HCT116 (cell line): ENCODE measurements around the gene SAC3D1. TPM values are rescaled to one million over a fixed set of nuclear protein-coding genes. Genes with fewer than 3 reads are reported as not detected.
A peak's percentile ranks its signal among the peaks of the same experiment; 100 is the strongest.

Experiments used
- ATAC-seq: fragments of 200-7000 bp; cut with Tn5 transposase; 2 replicates; pipeline ENCODE4 v1.9.1; 2020; ENCODE audit warnings: mild to moderate bottlenecking, moderate library complexity
- BruUV-seq: library from RNA; stranded (reverse); fragments of 400-500 nt; replicated peaks from 2 replicates; lab custom pipeline; 2021; lab: Mats Ljungman, UMichigan
- CTCF ChIA-PET: fragments of 300-600 bp; sonication (Branson Sonifier 250); formaldehyde crosslinking; loops from one replicate; lab custom pipeline; 2021; ENCODE audit warnings: antibody characterized with exemption; lab: Charles Lee
- POLR2A ChIA-PET: fragments of 300-600, 350-600 bp; sonication (Branson Sonifier 250); formaldehyde crosslinking; loops from one replicate; lab custom pipeline; 2021; ENCODE audit warnings: antibody characterized with exemption; lab: Charles Lee
- RAD21 ChIA-PET, 2 experiments: fragments of 300-600 bp; sonication (Branson Sonifier 250); formaldehyde crosslinking; loops; one replicate each; lab custom pipeline; 2023; ENCODE audit warnings: low total read pairs in 2 of 2; ENCODE audit not compliant: uncharacterized antibody in 2 of 2, unreplicated experiment in 2 of 2, low non-redundant PET in 1 of 2; lab: Charles Lee
- DNase-seq: peaks from one replicate; pipeline ENCODE4 v3.0.0-alpha.2; 2010; ENCODE audit warnings: low read depth, low spot score
- H2AFZ ChIP-seq: fragments of 200-600 bp; shearing (Covaris generic), sonication (generic); 2 replicates; pipeline ENCODE4 v1.6.1; 2017; ENCODE audit warnings: low read depth, mixed run types, mixed read lengths, antibody characterized with exemption, low read length; ENCODE audit not compliant: poor library complexity, severe bottlenecking
- H3K27ac ChIP-seq: 2 replicates; pipeline ENCODE4 v1.5.1; 2012; ENCODE audit warnings: low read depth, low read length
- H3K27me3 ChIP-seq: fragments of 200-600 bp; sonication (generic); 2 replicates; pipeline ENCODE4 v1.6.1; 2016; ENCODE audit warnings: mixed run types, low read length, mixed read lengths; ENCODE audit not compliant: insufficient read depth
- H3K36me3 ChIP-seq, 2 experiments: fragments of 200-500 bp in 1 of 2; fragments of 200-600 bp in 1 of 2; sonication (Bioruptor generic) in 1 of 2; sonication (generic) in 1 of 2; 2 replicates each; pipeline versions ENCODE4 v1.5.1 to v1.6.1; 2014 to 2016; ENCODE audit warnings: low read length in 2 of 2, inconsistent platforms in 1 of 2, mixed read lengths in 1 of 2, mixed run types in 1 of 2; ENCODE audit not compliant: insufficient read depth in 2 of 2, control insufficient read depth in 1 of 2
- H3K4me1 ChIP-seq, 2 experiments: fragments of 200-600 bp in 1 of 2; sonication (generic) in 1 of 2; 2 replicates each; pipeline versions ENCODE4 v1.5.1 to v1.6.1; 2012 to 2017; ENCODE audit warnings: low read length in 2 of 2, inconsistent platforms in 1 of 2, mild to moderate bottlenecking in 1 of 2, mixed read lengths in 1 of 2, mixed run types in 1 of 2, moderate library complexity in 1 of 2; ENCODE audit not compliant: insufficient read depth in 2 of 2, control insufficient read depth in 1 of 2
- H3K4me2 ChIP-seq: fragments of 200-600 bp; sonication (generic); 2 replicates; pipeline ENCODE4 v1.6.1; 2017; ENCODE audit warnings: mixed run types, low read length, mixed read lengths
- H3K4me3 ChIP-seq, 2 experiments: fragments of 200-600 bp in 1 of 2; sonication (generic) in 1 of 2; replicated peaks in 1 of 2; 2 replicates each; pipeline ENCODE4 v1.5.1; 2011 to 2016; ENCODE audit warnings: low read length in 2 of 2, control low read depth in 1 of 2, low read depth in 1 of 2, mild to moderate bottlenecking in 1 of 2, mixed read lengths in 1 of 2, mixed run types in 1 of 2
- H3K79me2 ChIP-seq: fragments of 200-600 bp; sonication (generic); 2 replicates; pipeline ENCODE4 v1.6.1; 2017; ENCODE audit warnings: mild to moderate bottlenecking, mixed run types, low read length, moderate library complexity, mixed read lengths; ENCODE audit not compliant: insufficient read depth
- H3K9ac ChIP-seq: fragments of 200-600 bp; sonication (generic); 2 replicates; pipeline ENCODE4 v1.6.1; 2016; ENCODE audit warnings: low read length, mixed read lengths
- H3K9me2 ChIP-seq: fragments of 200-600 bp; sonication (generic), shearing (Covaris generic); 2 replicates; pipeline ENCODE4 v1.6.1; 2017; ENCODE audit warnings: mixed run types, mild to moderate bottlenecking, moderate library complexity; ENCODE audit not compliant: insufficient read depth
- H3K9me3 ChIP-seq, 2 experiments: fragments of 200-500 bp in 1 of 2; fragments of 200-600 bp in 1 of 2; sonication (Bioruptor generic) in 1 of 2; sonication (generic) in 1 of 2; 2 replicates each; pipeline ENCODE4 v1.6.1; 2014 to 2017; ENCODE audit warnings: low read length in 2 of 2, mixed read lengths in 2 of 2, inconsistent platforms in 1 of 2, low read depth in 1 of 2, mild to moderate bottlenecking in 1 of 2, mixed run types in 1 of 2, moderate library complexity in 1 of 2; ENCODE audit not compliant: control insufficient read depth in 1 of 2, insufficient read depth in 1 of 2
- H4K20me1 ChIP-seq: fragments of 200-600 bp; sonication (generic), shearing (Covaris generic); 2 replicates; pipeline ENCODE4 v1.6.1; 2017; ENCODE audit warnings: mixed run types, mild to moderate bottlenecking, moderate library complexity; ENCODE audit not compliant: insufficient read depth
- CBX3 ChIP-seq: IDR thresholded peaks from 2 replicates; pipeline ENCODE4 v1.6.1; 2012; ENCODE audit warnings: low read depth
- EZH2 ChIP-seq: fragments of 200-600 bp; sonication (generic); IDR thresholded peaks from 2 replicates; pipeline ENCODE4 v1.6.1; 2017; ENCODE audit warnings: antibody characterized with exemption, mixed run types
- FOSL1 ChIP-seq: IDR thresholded peaks from 2 replicates; pipeline ENCODE4 v1.6.1; 2012; ENCODE audit warnings: low read depth
- JUND ChIP-seq: IDR thresholded peaks from 2 replicates; pipeline ENCODE4 v1.6.1; 2012
- RAD21 ChIP-seq: IDR thresholded peaks from 2 replicates; pipeline ENCODE4 v1.6.1; 2012; ENCODE audit warnings: low read depth, mild to moderate bottlenecking
- REST ChIP-seq: IDR thresholded peaks from 2 replicates; pipeline ENCODE4 v1.6.1; 2012; ENCODE audit warnings: low read depth
- SP1 ChIP-seq: IDR thresholded peaks from 2 replicates; pipeline ENCODE4 v1.6.1; 2012; ENCODE audit warnings: low read depth
- YY1 ChIP-seq: IDR thresholded peaks from 2 replicates; pipeline ENCODE4 v1.6.1; 2011; ENCODE audit warnings: low read length, low read depth, moderate library complexity, mild to moderate bottlenecking; ENCODE audit not compliant: insufficient replicate concordance; ENCODE audit errors: extremely low read depth
- ZFX ChIP-seq: fragments of 450-650 bp; IDR thresholded peaks from 2 replicates; pipeline ENCODE4 v1.6.1; 2017
- intact Hi-C: fragments of 100-400 bp; cut with micrococcal nuclease; formaldehyde crosslinking; loops from 2 replicates; pipeline ENCODE4 v1.10.0; 2022
- total RNA-seq: library from RNA; stranded (reverse); gene quantifications from one replicate; pipeline ENCODE4 v1.2.1, GENCODE V29; 2021; ENCODE audit not compliant: unreplicated experiment

Gene SAC3D1
- total RNA-seq, 1 experiment from 2014 or later: 36.9 TPM

- TF ChIP-seq JUND (no peak), YY1 (no peak)
- TF ChIP-seq, all 23 proteins: peak for 0
Observed at GRCh38 chr11:65084598-65085375, 43.8 kb downstream of the SAC3D1 start (continued).

GRCh38 chr11:65085446-65085845 lies 44.4 kb downstream of the SAC3D1 start:
- DNase-seq (no peak), ATAC-seq (no peak)
- Histone ChIP-seq H3K4me3 (no peak overlapping the region), H3K9ac (no peak overlapping the region), H4K20me1 (no peaks in the 10 kb centered on the region), H3K36me3 (peaks cover 5 to 33% of the 10 kb centered on the region in 2 experiments; a peak in 2 of 4 replicates), H3K79me2 (peaks cover 37% of the 10 kb centered on the region), H3K27ac (no peak overlapping the region), H2AFZ (no peak overlapping the region), H3K27me3 (no peaks in the 10 kb centered on the region), H3K9me2 (no peaks in the 10 kb centered on the region), H3K4me1 (peaks cover 7 to 22% of the 10 kb centered on the region in 2 experiments; a peak in 3 of 4 replicates), H3K9me3 (no peaks in the 10 kb centered on the region), H3K4me2 (peak overlapping the region; percentile 82)
- TF ChIP-seq CBX3: no peak
- no peak for TF ChIP-seq FOSL1
- ChIA-PET POLR2A (no interaction called here), CTCF (no interaction called here), RAD21 (no interaction called here)
- no TSS peak for BruUV-seq
- intact Hi-C loops: no loop called here

GRCh38 chr11:65086809-65087208 lies 45.8 kb downstream of the SAC3D1 start:
- H3K27ac ChIP-seq: no peak overlapping the region
- intact Hi-C loops: no loop called here
- CTCF ChIA-PET: no interaction called here
- H3K36me3 ChIP-seq: peaks cover 0 to 22% of the 10 kb centered on the region in 2 experiments; a peak in 1 of 4 replicates
- no peaks in the 10 kb centered on the region for H4K20me1 ChIP-seq
- no peak overlapping the region for H3K4me2 ChIP-seq
- BruUV-seq: no TSS peak
- no peaks in the 10 kb centered on the region for H3K9me3 ChIP-seq
- H3K4me3 ChIP-seq: no peak overlapping the region
- ATAC-seq (no peak), DNase-seq (no peak)
- TF ChIP-seq EZH2 (no peak), RAD21 (no peak), REST (no peak), SP1 (no peak), ZFX (no peak)
- no peaks in the 10 kb centered on the region for H3K27me3 ChIP-seq
- H3K9me2 ChIP-seq: no peaks in the 10 kb centered on the region
- no peak overlapping the region for H2AFZ ChIP-seq
- RAD21 ChIA-PET: no interaction called here
- no peak overlapping the region for H3K9ac ChIP-seq
- H3K79me2 ChIP-seq: peaks cover 26% of the 10 kb centered on the region
- H3K4me1 ChIP-seq: peaks cover 7 to 20% of the 10 kb centered on the region in 2 experiments; a peak in 3 of 4 replicates
- POLR2A ChIA-PET: no interaction called here
